CD14-positive monocyte (primary cell): ENCODE results near the gene GABRG3. TPM values are rescaled to one million over a fixed set of nuclear protein-coding genes. Genes with fewer than 3 reads are reported as not detected.

Experiments
- DNase-seq, 3 donors: peaks; one replicate each; pipeline ENCODE4 v3.0.0-alpha.2; 2011 to 2022
- H2AFZ ChIP-seq: 2 replicates; pipeline ENCODE4 v1.6.0; 2012; ENCODE audit warnings: mild to moderate bottlenecking, low read depth, low read length, inconsistent platforms; ENCODE audit not compliant: insufficient read depth, poor library complexity, severe bottlenecking
- H3K27ac ChIP-seq, 2 donors: 1 replicate in 1 of 2; 2 replicates in 1 of 2; pipeline ENCODE4 v1.5.1; 2012 to 2013; ENCODE audit warnings: low read length in 2 of 2, control low read depth in 1 of 2, inconsistent platforms in 1 of 2, low read depth in 1 of 2, mild to moderate bottlenecking in 1 of 2
- H3K27me3 ChIP-seq, 2 donors: one replicate each; pipeline versions ENCODE4 v1.6.0 to v1.6.1; 2011 to 2013; ENCODE audit warnings: low read length in 2 of 2; ENCODE audit not compliant: control insufficient read depth in 2 of 2, insufficient read depth in 2 of 2
- H3K36me3 ChIP-seq, 2 donors: replicated peaks in 1 of 2; 1 replicate in 1 of 2; 2 replicates in 1 of 2; pipeline versions ENCODE4 v1.5.1 to v1.6.1; 2012 to 2013; ENCODE audit warnings: low read length in 2 of 2, control low read depth in 1 of 2, inconsistent platforms in 1 of 2, mild to moderate bottlenecking in 1 of 2; ENCODE audit not compliant: insufficient read depth in 2 of 2, control insufficient read depth in 1 of 2
- H3K4me1 ChIP-seq, 2 donors: 1 replicate in 1 of 2; 2 replicates in 1 of 2; pipeline versions ENCODE4 v1.5.1 to v1.6.1; 2012 to 2013; ENCODE audit warnings: low read length in 2 of 2, control low read depth in 1 of 2, inconsistent platforms in 1 of 2, mild to moderate bottlenecking in 1 of 2, moderate library complexity in 1 of 2; ENCODE audit not compliant: insufficient read depth in 2 of 2, control insufficient read depth in 1 of 2
- H3K4me2 ChIP-seq: replicated peaks from 2 replicates; pipeline ENCODE3; 2012; ENCODE audit warnings: low read length, moderate library complexity, mild to moderate bottlenecking; ENCODE audit not compliant: poor library complexity, severe bottlenecking; ENCODE audit errors: extremely low read depth
- H3K4me3 ChIP-seq, 3 experiments: fragments of 200-600 bp in 1 of 3; sonication (generic) in 1 of 3; replicated peaks in 1 of 3; 1 replicate in 2 of 3; 2 replicates in 1 of 3; pipeline ENCODE4 v1.5.1; 2011 to 2013; ENCODE audit warnings: low read length in 3 of 3, mild to moderate bottlenecking in 3 of 3, control low read depth in 2 of 3, low read depth in 2 of 3, inconsistent platforms in 1 of 3, moderate library complexity in 1 of 3
- H3K79me2 ChIP-seq: 2 replicates; pipeline ENCODE4 v1.6.0; 2012; ENCODE audit warnings: mild to moderate bottlenecking, control low read depth, inconsistent platforms, low read length, moderate library complexity; ENCODE audit not compliant: insufficient read depth
- H3K9ac ChIP-seq: 2 replicates; pipeline ENCODE4 v1.6.0; 2017; ENCODE audit warnings: low read length, mild to moderate bottlenecking; ENCODE audit not compliant: insufficient read depth, poor library complexity, severe bottlenecking
- H3K9me3 ChIP-seq, 2 donors: replicated peaks in 1 of 2; 1 replicate in 1 of 2; 2 replicates in 1 of 2; pipeline versions ENCODE4 v1.5.1 to v1.6.1; 2012 to 2013; ENCODE audit warnings: low read length in 2 of 2, control low read depth in 1 of 2; ENCODE audit not compliant: control insufficient read depth in 1 of 2, insufficient read depth in 1 of 2
- H4K20me1 ChIP-seq: 2 replicates; pipeline ENCODE4 v1.6.0; 2012; ENCODE audit warnings: mild to moderate bottlenecking, low read length, control low read depth, moderate library complexity; ENCODE audit not compliant: insufficient read depth
- H3K27ac Mint-ChIP-seq, 7 donors: one replicate each; pipeline ENCODE4 v1.8.0; 2020; ENCODE audit warnings: mild to moderate bottlenecking in 7 of 7, mixed read lengths in 7 of 7, moderate library complexity in 6 of 7, inconsistent platforms in 2 of 7
- H3K27me3 Mint-ChIP-seq, 3 donors: one replicate each; pipeline ENCODE4 v1.8.0; 2021 to 2022; ENCODE audit warnings: low read depth in 3 of 3, mild to moderate bottlenecking in 3 of 3, mixed read lengths in 3 of 3, moderate library complexity in 3 of 3, inconsistent platforms in 1 of 3
- H3K36me3 Mint-ChIP-seq, 2 donors: one replicate each; pipeline ENCODE4 v1.8.0; 2020; ENCODE audit warnings: mixed read lengths in 2 of 2, inconsistent platforms in 1 of 2, mild to moderate bottlenecking in 1 of 2
- H3K4me1 Mint-ChIP-seq: one replicate; pipeline ENCODE4 v1.8.0; 2020; ENCODE audit warnings: mild to moderate bottlenecking, mixed read lengths
- H3K4me3 Mint-ChIP-seq, 2 donors: one replicate each; pipeline ENCODE4 v1.8.0; 2020; ENCODE audit warnings: mild to moderate bottlenecking in 2 of 2, mixed read lengths in 2 of 2, moderate library complexity in 1 of 2
- H3K9me3 Mint-ChIP-seq, 7 donors: one replicate each; pipeline ENCODE4 v1.8.0; 2020 to 2022; ENCODE audit warnings: mixed read lengths in 7 of 7, mild to moderate bottlenecking in 6 of 7, moderate library complexity in 6 of 7, inconsistent platforms in 2 of 7
- CTCF ChIP-seq: fragments of 200-600 bp; IDR thresholded peaks from one replicate; pipeline ENCODE4 v1.8.0; 2022; ENCODE audit warnings: antibody characterized with exemption, mild to moderate bottlenecking
- WGBS: methylation state at CpG from one replicate; pipeline ENCODE4 v1.1.5; 2013; ENCODE audit warnings: missing lambda C conversion rate; ENCODE audit not compliant: insufficient coverage; 5-methylcytosine and 5-hydroxymethylcytosine counted together
- intact Hi-C, 2 donors: fragments of 100-400 bp; cut with micrococcal nuclease; formaldehyde crosslinking; loops; one replicate each; pipeline versions ENCODE4 v1.15.0 to v1.15.1; 2023
- polyA plus RNA-seq, 3 donors: library from polyadenylated mRNA; depleted of rRNA in 1 of 3; unstranded in 2 of 3; stranded (reverse) in 1 of 3; fragments of 300-500 nt in 2 of 3; fragments of >200 nt in 1 of 3; fragmentation: Illumina TruSeq in 2 of 3; gene quantifications; 1 replicate in 2 of 3; 2 replicates in 1 of 3; pipeline ENCODE4 v1.2.3, GENCODE V29; 2012 to 2021

GABRG3 gene
- polyA plus RNA-seq, 3 donors = not detected

- no peak for TF ChIP-seq CTCF
- Mint-ChIP-seq H3K4me1 (no peaks in the 10 kb centered on the region), H3K36me3 (no peaks in the 10 kb centered on the region)
Observed at GRCh38 chr15:27490867-27491595, 520.0 kb downstream of the GABRG3 start.

GRCh38 chr15:27491666-27492621, 521.0 kb downstream of the GABRG3 start:
- DNase-seq = no peak
- 91% methylated on average over 4 of the region's 10 CpGs for WGBS
- Histone ChIP-seq H3K4me2 (no peak overlapping the region), H3K27ac (no peak overlapping the region), H3K27me3 (no peaks in the 10 kb centered on the region), H3K36me3 (no peaks in the 10 kb centered on the region), H3K79me2 (no peaks in the 10 kb centered on the region), H4K20me1 (no peaks in the 10 kb centered on the region), H3K4me1 (no peaks in the 10 kb centered on the region), H2AFZ (no peak overlapping the region), H3K9ac (no peak overlapping the region), H3K9me3 (peaks cover 15 to 26% of the 10 kb centered on the region in 2 donors), H3K4me3 (no peak overlapping the region)
- Mint-ChIP-seq H3K27ac (no peak overlapping the region), H3K27me3 (peaks cover 0 to 4% (median 0%) of the 10 kb centered on the region in 3 donors), H3K36me3 (no peaks in the 10 kb centered on the region), H3K9me3 (peaks cover 2 to 17% (median 5%) of the 10 kb centered on the region in 7 donors), H3K4me1 (no peaks in the 10 kb centered on the region), H3K4me3 (no peak overlapping the region)
- no peak for TF ChIP-seq CTCF
- intact Hi-C loops = no loop called here

More at GRCh38 chr15:27490867-27491595, 520.0 kb downstream of the GABRG3 start:
- Histone ChIP-seq H3K4me2 (no peak overlapping the region), H3K79me2 (no peaks in the 10 kb centered on the region), H3K27ac (no peak overlapping the region), H3K4me3 (no peak overlapping the region), H3K9ac (no peak overlapping the region), H3K9me3 (peaks cover 15 to 25% of the 10 kb centered on the region in 2 donors), H4K20me1 (no peaks in the 10 kb centered on the region), H2AFZ (no peak overlapping the region), H3K36me3 (no peaks in the 10 kb centered on the region), H3K4me1 (no peaks in the 10 kb centered on the region), H3K27me3 (no peaks in the 10 kb centered on the region)
- WGBS = 78% methylated on average over 9 of the region's 12 CpGs
- Mint-ChIP-seq H3K4me3 (no peak overlapping the region), H3K27me3 (peaks cover 0 to 4% (median 0%) of the 10 kb centered on the region in 3 donors), H3K9me3 (peaks cover 2 to 15% (median 5%) of the 10 kb centered on the region in 7 donors), H3K27ac (no peak overlapping the region)
- intact Hi-C loops = no loop called here
- DNase-seq = no peak
